ENCODE data around the gene DYRK1A.

Gene DYRK1A

GRCh38 chr21:37505963-37506362, 139.4 kb downstream of the DYRK1A start:
- TF ChIP-seq CTCF (IDR thresholded peaks at IDR 0.05; ENCODE audit: insufficient read depth, low read length, poor library complexity, severe bottlenecking) = no peak
- TF ChIP-seq EZH2phosphoT487 (conservative IDR thresholded peaks at IDR 0.05; ENCODE audit: low read length) = no peak
- H3F3A ChIP-seq (ENCODE audit: insufficient read depth) = no peaks in the 10 kb centered on the region; the same call in 1 of the 2 replicates
- H2AFZ ChIP-seq (ENCODE audit: low read depth, low read length, severe bottlenecking) = no peak overlapping the region
- peaks cover 19% of the 10 kb centered on the region; the same call in 1 of the 2 replicates for H3K79me2 ChIP-seq (ENCODE audit: insufficient read depth, low read length)
- no peak overlapping the region for H3K4me2 ChIP-seq (ENCODE audit: low read depth, low read length, poor library complexity, severe bottlenecking)
- no peak overlapping the region for H3K4me3 ChIP-seq (ENCODE audit: insufficient read depth, low read length, poor library complexity, severe bottlenecking)
- no peaks in the 10 kb centered on the region for H3K9me2 ChIP-seq (replicated peaks; ENCODE audit: insufficient read depth, low read length)
- H3K36me3 ChIP-seq (ENCODE audit: low read length) = peaks cover 54% of the 10 kb centered on the region
- no peak overlapping the region for H3K27ac ChIP-seq (ENCODE audit: low read depth, low read length)
- no peak overlapping the region for H3K9ac ChIP-seq (ENCODE audit: low read length)
- no peaks in the 10 kb centered on the region for H4K20me1 ChIP-seq (ENCODE audit: low read depth, low read length)
- H3K27me3 ChIP-seq (ENCODE audit: low read length) = no peaks in the 10 kb centered on the region
- no peaks in the 10 kb centered on the region for H3K9me3 ChIP-seq (ENCODE audit: insufficient read depth, low read length)

GRCh38 chr21:37507716-37508115, 141.1 kb downstream of the DYRK1A start:
- Histone ChIP-seq H3K9me3 (ENCODE audit: insufficient read depth, low read length) (no peaks in the 10 kb centered on the region), H3K9me2 (replicated peaks; ENCODE audit: insufficient read depth, low read length) (no peaks in the 10 kb centered on the region), H3K79me2 (ENCODE audit: insufficient read depth, low read length) (peaks cover 5% of the 10 kb centered on the region; the same call in 1 of the 2 replicates), H3K27me3 (ENCODE audit: low read length) (no peaks in the 10 kb centered on the region), H3K4me3 (ENCODE audit: insufficient read depth, low read length, poor library complexity, severe bottlenecking) (no peak overlapping the region), H3K4me2 (ENCODE audit: low read depth, low read length, poor library complexity, severe bottlenecking) (no peak overlapping the region), H4K20me1 (ENCODE audit: low read depth, low read length) (no peaks in the 10 kb centered on the region), H3F3A (ENCODE audit: insufficient read depth) (no peaks in the 10 kb centered on the region; the same call in 1 of the 2 replicates), H3K9ac (ENCODE audit: low read length) (no peak overlapping the region), H3K27ac (ENCODE audit: low read depth, low read length) (no peak overlapping the region), H3K36me3 (ENCODE audit: low read length) (peaks cover 60% of the 10 kb centered on the region), H2AFZ (ENCODE audit: low read depth, low read length, severe bottlenecking) (no peak overlapping the region)
- TF ChIP-seq EZH2phosphoT487 (conservative IDR thresholded peaks at IDR 0.05; ENCODE audit: low read length) = no peak
- TF ChIP-seq CTCF (IDR thresholded peaks at IDR 0.05; ENCODE audit: insufficient read depth, low read length, poor library complexity, severe bottlenecking) = no peak

GRCh38 chr21:37508341-37508740, 141.8 kb downstream of the DYRK1A start:
- no peaks in the 10 kb centered on the region for H4K20me1 ChIP-seq (ENCODE audit: low read depth, low read length)
- H3K79me2 ChIP-seq (ENCODE audit: insufficient read depth, low read length) = peaks cover 5% of the 10 kb centered on the region; the same call in 1 of the 2 replicates
- H3K27ac ChIP-seq (ENCODE audit: low read depth, low read length) = no peak overlapping the region
- H3K36me3 ChIP-seq (ENCODE audit: low read length) = peaks cover 62% of the 10 kb centered on the region
- H2AFZ ChIP-seq (ENCODE audit: low read depth, low read length, severe bottlenecking) = no peak overlapping the region
- no peaks in the 10 kb centered on the region for H3K9me2 ChIP-seq (replicated peaks; ENCODE audit: insufficient read depth, low read length)
- no peaks in the 10 kb centered on the region for H3K9me3 ChIP-seq (ENCODE audit: insufficient read depth, low read length)
- no peak for TF ChIP-seq CTCF (IDR thresholded peaks at IDR 0.05; ENCODE audit: insufficient read depth, low read length, poor library complexity, severe bottlenecking)
- no peak for TF ChIP-seq EZH2phosphoT487 (conservative IDR thresholded peaks at IDR 0.05; ENCODE audit: low read length)
- no peaks in the 10 kb centered on the region; the same call in 1 of the 2 replicates for H3F3A ChIP-seq (ENCODE audit: insufficient read depth)
- no peak overlapping the region for H3K4me2 ChIP-seq (ENCODE audit: low read depth, low read length, poor library complexity, severe bottlenecking)
- H3K27me3 ChIP-seq (ENCODE audit: low read length) = no peaks in the 10 kb centered on the region
- no peak overlapping the region for H3K4me3 ChIP-seq (ENCODE audit: insufficient read depth, low read length, poor library complexity, severe bottlenecking)
- no peak overlapping the region for H3K9ac ChIP-seq (ENCODE audit: low read length)
